Upper lobe of left lung (tissue), 6 donors: Measurements from ENCODE around the gene PPM1E. TPM values are rescaled to one million over a fixed set of nuclear protein-coding genes. Genes with fewer than 3 reads are reported as not detected.

ENCODE experiments used
- ATAC-seq, 2 donors: fragments of 200-7000 bp; cut with Tn5 transposase; one replicate each; pipeline ENCODE4 v1.9.1; 2022; ENCODE audit warnings: mild to moderate bottlenecking in 2 of 2, moderate library complexity in 2 of 2; ENCODE audit not compliant: low FRiP score in 2 of 2
- DNase-seq, 2 donors: peaks; one replicate each; pipeline ENCODE4 v3.0.0-alpha.2; 2019 to 2020
- H3K27ac ChIP-seq, 4 donors: fragments of 200-600 bp; sonication (generic); one replicate each; pipeline ENCODE4 v1.5.1; 2016 to 2019
- H3K27me3 ChIP-seq, 4 donors: fragments of 200-600 bp; sonication (generic); one replicate each; pipeline ENCODE4 v1.5.1; 2017 to 2019
- H3K36me3 ChIP-seq, 4 donors: fragments of 200-600 bp; sonication (generic); one replicate each; pipeline ENCODE4 v1.5.1; 2016 to 2019
- H3K4me1 ChIP-seq, 4 donors: fragments of 200-600 bp; sonication (generic); one replicate each; pipeline ENCODE4 v1.5.1; 2018 to 2019
- H3K4me3 ChIP-seq, 4 donors: fragments of 200-600 bp; sonication (generic); one replicate each; pipeline ENCODE4 v1.5.1; 2017 to 2019; ENCODE audit warnings: mild to moderate bottlenecking in 2 of 4, moderate library complexity in 1 of 4
- H3K9me3 ChIP-seq, 4 donors: fragments of 200-600 bp; sonication (generic); one replicate each; pipeline ENCODE4 v1.5.1; 2018 to 2019
- CTCF ChIP-seq, 6 experiments: fragments of 450-650 bp in 4 of 6; fragments of 200-600 bp in 2 of 6; sonication (generic) in 2 of 6; IDR thresholded peaks; one replicate each; pipeline ENCODE4 v1.5.1; 2016 to 2019; ENCODE audit warnings: antibody characterized with exemption in 6 of 6
- EP300 ChIP-seq, 4 donors: sonication (generic); formaldehyde crosslinking; IDR thresholded peaks; one replicate each; pipeline ENCODE4 v1.5.1; 2017; ENCODE audit warnings: antibody characterized with exemption in 4 of 4, control low read depth in 2 of 4
- POLR2A ChIP-seq, 4 donors: fragments of 450-650 bp; IDR thresholded peaks; one replicate each; pipeline ENCODE4 v1.5.1; 2016 to 2017; ENCODE audit warnings: antibody characterized with exemption in 4 of 4, mild to moderate bottlenecking in 2 of 4
- POLR2AphosphoS5 ChIP-seq, 2 donors: sonication (generic); formaldehyde crosslinking; IDR thresholded peaks; one replicate each; pipeline ENCODE4 v1.5.1; 2017; ENCODE audit warnings: antibody characterized with exemption in 2 of 2
- WGBS, 2 donors: methylation state at CpG; one replicate each; pipeline ENCODE4 v1.1.5; 2017 to 2018; 5-methylcytosine and 5-hydroxymethylcytosine counted together
- total RNA-seq, 6 donors: library from RNA; depleted of rRNA in 4 of 6; stranded (reverse); fragments of >200 nt in 4 of 6; gene quantifications; one replicate each; pipeline versions ENCODE4 v1.1.0 to v1.2.1, GENCODE V29; 2016 to 2021
- donor health status: DM: no; HTN: no; CAD: no; lungs with moderate emphysema.
- donor health status: DM: no; HTN: yes; CAD: no; lungs with severe emphysema.

The PPM1E gene
- total RNA-seq, 6 donors from 2014 or later = under 0.01 to 0.76 (median 0.18) TPM

DNA sequence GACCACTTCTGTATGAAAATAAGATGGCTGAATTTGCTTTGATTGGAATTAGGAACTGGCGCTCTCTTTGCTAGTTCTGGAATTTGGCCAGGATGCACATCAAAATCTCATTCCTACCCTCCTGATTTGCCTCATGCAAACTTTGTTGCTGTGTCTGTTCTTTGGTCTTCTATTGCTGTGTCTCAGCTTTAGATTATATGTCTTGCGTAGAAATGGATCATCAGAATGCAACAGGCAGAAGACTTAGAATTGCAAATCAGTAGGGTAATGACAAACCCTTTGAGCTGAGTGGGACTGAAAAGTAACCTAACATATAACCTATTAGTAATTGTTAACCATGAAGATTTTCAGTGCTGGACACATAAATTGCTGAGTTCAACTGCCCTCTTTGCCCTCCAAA lies 33.0 kb upstream of the PPM1E start:
- Histone ChIP-seq H3K9me3 (no peaks in the 10 kb centered on the region), H3K36me3 (peaks cover 0 to 22% (median 7%) of the 10 kb centered on the region in 4 donors), H3K27ac (no peak overlapping the region), H3K4me3 (no peak overlapping the region), H3K4me1 (no peaks in the 10 kb centered on the region), H3K27me3 (no peaks in the 10 kb centered on the region)
- DNase-seq = no peak
- TF ChIP-seq POLR2A (IDR thresholded peaks at IDR 0.05) (no peak), CTCF (IDR thresholded peaks at IDR 0.05) (no peak), EP300 (IDR thresholded peaks at IDR 0.05) (no peak), POLR2AphosphoS5 (IDR thresholded peaks at IDR 0.05) (no peak)
- 100% methylated on average over 2 of the region's 2 CpGs for WGBS, 2 donors
- ATAC-seq = no peak

DNA sequence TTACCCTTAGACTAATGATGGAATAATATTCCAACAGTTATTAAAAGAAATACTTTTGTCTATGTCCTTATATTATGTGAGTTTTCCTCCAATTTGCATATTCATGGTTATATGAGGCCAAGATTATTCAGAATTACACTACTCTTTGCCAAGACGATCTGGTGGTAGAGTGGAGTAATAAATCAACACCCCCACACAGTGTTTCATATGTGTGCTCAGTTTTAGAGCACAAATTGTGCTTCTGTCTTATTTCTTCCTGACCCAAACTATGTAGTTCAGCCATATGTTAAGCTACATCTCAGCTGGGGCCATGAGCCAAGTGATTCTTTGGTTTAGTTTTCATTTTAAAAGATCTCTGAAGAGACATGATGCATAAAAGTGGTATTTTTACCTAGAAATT lies 26.9 kb upstream of the PPM1E start:
- Histone ChIP-seq H3K27me3 (no peaks in the 10 kb centered on the region), H3K27ac (no peak overlapping the region), H3K4me3 (no peak overlapping the region), H3K36me3 (peaks cover 0 to 4% (median 0%) of the 10 kb centered on the region in 4 donors), H3K4me1 (no peaks in the 10 kb centered on the region), H3K9me3 (no peaks in the 10 kb centered on the region)
- 35 to 41% methylated on average over 1 of the region's 1 CpG for WGBS, 2 donors
- no peak for TF ChIP-seq POLR2AphosphoS5 (IDR thresholded peaks at IDR 0.05)
- no peak for TF ChIP-seq EP300 (IDR thresholded peaks at IDR 0.05)
- TF ChIP-seq POLR2A (IDR thresholded peaks at IDR 0.05) = no peak
- no peak for TF ChIP-seq CTCF (IDR thresholded peaks at IDR 0.05)
- no peak for ATAC-seq
- DNase-seq = no peak

- Histone ChIP-seq H3K36me3 (peaks cover 0 to 5% (median 2%) of the 10 kb centered on the region in 4 donors), H3K9me3 (no peaks in the 10 kb centered on the region)
- DNase-seq = no peak
Measured at GRCh38 chr17:58730937-58731336, 24.7 kb upstream of the PPM1E start.

DNA sequence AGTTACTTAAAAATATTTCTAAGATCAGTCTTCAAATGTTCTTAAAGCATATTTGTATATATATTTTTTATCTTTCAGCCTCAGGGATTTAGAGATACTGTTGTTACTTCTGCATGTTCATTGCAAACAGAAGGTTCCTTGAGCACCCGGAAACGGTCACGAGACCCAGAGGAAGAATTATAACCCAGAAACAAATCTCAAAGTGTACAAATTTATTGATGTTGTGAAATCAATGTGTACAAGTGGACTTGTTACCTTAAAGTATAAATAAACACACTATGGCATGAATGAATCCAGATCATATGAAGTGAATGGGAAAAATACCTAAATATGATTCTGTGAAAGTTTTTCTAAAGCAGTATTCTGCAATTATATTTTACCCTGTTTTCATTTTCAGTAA lies 21.6 kb upstream of the PPM1E start:
- Histone ChIP-seq H3K9me3 (no peaks in the 10 kb centered on the region), H3K27ac (no peak overlapping the region), H3K4me1 (no peaks in the 10 kb centered on the region), H3K27me3 (no peaks in the 10 kb centered on the region), H3K4me3 (no peak overlapping the region), H3K36me3 (peaks cover 0 to 5% (median 2%) of the 10 kb centered on the region in 4 donors)
- no peak for TF ChIP-seq POLR2AphosphoS5 (IDR thresholded peaks at IDR 0.05)
- no peak for TF ChIP-seq EP300 (IDR thresholded peaks at IDR 0.05)
- no peak for TF ChIP-seq CTCF (IDR thresholded peaks at IDR 0.05)
- TF ChIP-seq POLR2A (IDR thresholded peaks at IDR 0.05) = no peak
- ATAC-seq (no peak), DNase-seq (no peak)
- 95 to 96% methylated on average over 3 of the region's 3 CpGs for WGBS, 2 donors

More at GRCh38 chr17:58730937-58731336, 24.7 kb upstream of the PPM1E start:
- Histone ChIP-seq H3K27me3 (no peaks in the 10 kb centered on the region), H3K4me3 (no peak overlapping the region), H3K4me1 (no peaks in the 10 kb centered on the region), H3K27ac (no peak overlapping the region)
- no peak for TF ChIP-seq POLR2A (IDR thresholded peaks at IDR 0.05)
- TF ChIP-seq EP300 (IDR thresholded peaks at IDR 0.05) = no peak
- TF ChIP-seq POLR2AphosphoS5 (IDR thresholded peaks at IDR 0.05) = no peak
- TF ChIP-seq CTCF (IDR thresholded peaks at IDR 0.05) = no peak
- no peak for ATAC-seq

DNA sequence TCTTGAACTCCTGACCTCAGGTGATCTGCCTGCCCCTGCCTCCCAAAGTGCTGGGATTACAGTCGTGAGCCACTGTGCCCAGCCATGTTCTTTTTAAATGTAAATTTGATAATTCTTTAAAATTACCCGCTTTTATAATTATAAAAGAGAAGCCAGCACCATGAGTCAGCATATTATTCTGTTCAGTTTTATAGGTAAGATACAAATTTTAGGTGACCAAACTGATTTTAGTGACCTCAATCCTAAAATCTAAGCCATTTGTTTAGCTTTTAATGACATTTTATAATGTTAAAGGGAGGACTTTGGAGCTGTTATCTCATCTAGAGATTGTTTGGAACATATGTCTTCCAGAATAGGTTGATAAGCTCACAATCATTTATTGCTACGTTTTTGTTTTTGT lies 20.8 kb upstream of the PPM1E start:
- ATAC-seq (no peak), DNase-seq (no peak)
- Histone ChIP-seq H3K9me3 (no peaks in the 10 kb centered on the region), H3K4me1 (no peaks in the 10 kb centered on the region), H3K4me3 (no peak overlapping the region), H3K27me3 (no peaks in the 10 kb centered on the region), H3K36me3 (peaks cover 0 to 5% (median 2%) of the 10 kb centered on the region in 4 donors), H3K27ac (no peak overlapping the region)
- WGBS, 2 donors = 88 to 92% methylated on average over 3 of the region's 3 CpGs
- no peak for TF ChIP-seq EP300 (IDR thresholded peaks at IDR 0.05)
- TF ChIP-seq POLR2A (IDR thresholded peaks at IDR 0.05) = no peak
- no peak for TF ChIP-seq CTCF (IDR thresholded peaks at IDR 0.05)
- TF ChIP-seq POLR2AphosphoS5 (IDR thresholded peaks at IDR 0.05) = no peak
